RWPE1 (cell line): ENCODE measurements around the gene FAM163A.

Source experiments
- CTCF ChIA-PET: fragments of 350-600 bp; sonication (Branson Sonifier 250); formaldehyde crosslinking; extraction: SDS; loops from one replicate; lab custom pipeline; 2021; lab: Yijun Ruan, JAX
- POLR2A ChIA-PET: fragments of 400-600 bp; formaldehyde crosslinking; extraction: SDS; loops from one replicate; lab custom pipeline; 2020; ENCODE audit warnings: antibody characterized with exemption; ENCODE audit not compliant: low non-redundant PET; lab: Yijun Ruan, JAX
- DNase-seq: peaks from one replicate; pipeline ENCODE4 v3.0.0; 2012; ENCODE audit warnings: low spot score
- H3K27ac ChIP-seq: fragments of 450-650 bp; 2 replicates; pipeline ENCODE4 v1.5.1; 2017
- TF ChIP-seq, protein P1 (sequence below): fragments of 450-650 bp; conservative IDR thresholded peaks from 2 replicates; pipeline ENCODE4 v1.5.1; 2017; ENCODE audit warnings: low read depth, mild to moderate bottlenecking

Gene FAM163A

DNA sequence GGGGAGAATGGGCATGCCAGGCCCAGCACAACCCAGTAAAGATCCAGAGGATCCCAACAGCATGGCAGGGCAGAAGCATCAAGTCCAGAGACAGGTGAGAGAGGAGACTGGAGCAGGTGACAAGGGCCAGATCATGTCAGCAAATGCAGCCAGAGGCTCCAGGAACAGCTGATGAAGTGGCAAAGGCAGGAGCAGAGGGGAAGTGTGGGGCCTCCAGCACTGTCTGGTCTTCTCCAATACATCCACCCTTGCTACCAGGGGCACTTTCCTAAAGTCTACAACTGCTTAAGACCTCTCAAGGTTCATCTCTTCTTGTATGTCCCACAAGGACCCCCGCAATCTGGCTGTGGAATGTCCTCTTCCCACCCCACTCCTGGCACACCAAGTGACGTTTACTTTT is 17.4 kb downstream of the FAM163A start:
- TF ChIP-seq, protein P1, sequence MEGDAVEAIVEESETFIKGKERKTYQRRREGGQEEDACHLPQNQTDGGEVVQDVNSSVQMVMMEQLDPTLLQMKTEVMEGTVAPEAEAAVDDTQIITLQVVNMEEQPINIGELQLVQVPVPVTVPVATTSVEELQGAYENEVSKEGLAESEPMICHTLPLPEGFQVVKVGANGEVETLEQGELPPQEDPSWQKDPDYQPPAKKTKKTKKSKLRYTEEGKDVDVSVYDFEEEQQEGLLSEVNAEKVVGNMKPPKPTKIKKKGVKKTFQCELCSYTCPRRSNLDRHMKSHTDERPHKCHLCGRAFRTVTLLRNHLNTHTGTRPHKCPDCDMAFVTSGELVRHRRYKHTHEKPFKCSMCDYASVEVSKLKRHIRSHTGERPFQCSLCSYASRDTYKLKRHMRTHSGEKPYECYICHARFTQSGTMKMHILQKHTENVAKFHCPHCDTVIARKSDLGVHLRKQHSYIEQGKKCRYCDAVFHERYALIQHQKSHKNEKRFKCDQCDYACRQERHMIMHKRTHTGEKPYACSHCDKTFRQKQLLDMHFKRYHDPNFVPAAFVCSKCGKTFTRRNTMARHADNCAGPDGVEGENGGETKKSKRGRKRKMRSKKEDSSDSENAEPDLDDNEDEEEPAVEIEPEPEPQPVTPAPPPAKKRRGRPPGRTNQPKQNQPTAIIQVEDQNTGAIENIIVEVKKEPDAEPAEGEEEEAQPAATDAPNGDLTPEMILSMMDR: no peak
- ChIA-PET CTCF (no interaction called here), POLR2A (no interaction called here)
- no peak overlapping the region for H3K27ac ChIP-seq
- DNase-seq: no peak

DNA sequence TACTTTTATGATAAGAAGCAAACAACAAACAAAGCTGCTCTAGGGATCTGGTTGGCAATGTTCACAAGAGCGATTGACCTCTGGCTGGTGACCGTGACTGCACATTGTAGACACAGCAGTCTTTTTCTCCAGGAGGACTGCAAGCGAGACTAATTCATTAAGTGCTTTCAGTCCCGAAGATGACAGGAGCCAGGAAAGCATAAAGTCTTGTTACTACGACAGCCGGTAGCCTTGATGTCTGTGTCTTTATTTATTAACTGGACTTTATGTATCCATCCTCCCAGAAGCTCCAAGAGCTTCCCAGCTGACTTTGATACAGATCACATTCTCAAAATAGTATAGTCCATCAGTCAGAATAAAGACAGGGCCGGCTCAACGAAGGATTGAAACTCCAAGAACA is 18.2 kb downstream of the FAM163A start:
- ChIA-PET CTCF (interaction anchor here (0.9 to 1.0 kb wide), 2 partner anchors 10 to 53 kb away, joined by 4 read pairs; no protein-coding TSS in a partner anchor), POLR2A (interaction anchor here (0.6 kb wide), 1 partner anchor 625 kb away, joined by 3 read pairs; no protein-coding TSS in a partner anchor)
- TF ChIP-seq, protein P1: no peak
- no peak overlapping the region for H3K27ac ChIP-seq
- DNase-seq: no peak

DNA sequence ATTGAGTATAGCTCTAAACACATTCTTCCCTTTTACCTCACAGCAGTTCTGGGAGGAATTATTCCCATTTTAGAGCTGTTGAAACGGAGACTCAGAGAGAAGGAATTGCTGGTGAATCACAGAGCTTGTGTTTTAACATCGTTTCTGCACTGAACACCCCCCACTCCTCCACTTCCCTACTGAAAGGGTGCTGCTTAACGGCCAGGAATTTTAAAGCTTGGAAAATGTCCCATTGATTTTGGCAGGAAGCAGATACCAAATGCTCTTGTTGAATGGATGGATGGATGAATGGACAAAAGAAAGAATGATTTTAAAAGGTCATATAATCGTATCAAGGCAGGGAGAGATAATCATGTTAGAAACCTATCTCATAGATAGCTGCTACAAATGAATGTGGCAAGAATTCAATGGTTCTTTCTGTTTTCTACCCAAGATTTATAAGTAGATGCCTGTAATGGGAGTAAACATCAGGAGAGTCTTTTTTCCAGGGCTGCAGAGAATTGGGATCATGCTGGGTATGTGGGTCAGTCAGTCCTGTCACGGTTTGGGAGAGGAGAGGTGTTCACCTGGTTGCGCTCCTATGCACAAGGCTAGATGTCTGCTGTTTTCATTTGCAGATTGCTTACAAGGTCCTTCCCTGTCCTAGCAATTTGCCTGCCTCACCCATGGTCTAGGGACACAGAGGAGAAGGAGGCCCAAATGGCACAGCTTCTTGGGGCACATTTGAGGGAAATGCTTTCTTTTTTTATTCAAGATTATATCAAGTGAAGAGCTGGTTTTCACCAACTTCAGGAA is 19.0 kb downstream of the FAM163A start:
- H3K27ac ChIP-seq: no peak overlapping the region
- POLR2A ChIA-PET: interaction anchor here (0.6 kb wide), 1 partner anchor 624 kb away, joined by 3 read pairs; no protein-coding TSS in a partner anchor
- TF ChIP-seq, protein P1: no peak
- CTCF ChIA-PET: interaction anchor here (0.5 to 1.0 kb wide), 4 partner anchors 9 to 362 kb away, joined by 3 to 5 read pairs (median 4); no protein-coding TSS in a partner anchor
- DNase-seq: no peak

DNA sequence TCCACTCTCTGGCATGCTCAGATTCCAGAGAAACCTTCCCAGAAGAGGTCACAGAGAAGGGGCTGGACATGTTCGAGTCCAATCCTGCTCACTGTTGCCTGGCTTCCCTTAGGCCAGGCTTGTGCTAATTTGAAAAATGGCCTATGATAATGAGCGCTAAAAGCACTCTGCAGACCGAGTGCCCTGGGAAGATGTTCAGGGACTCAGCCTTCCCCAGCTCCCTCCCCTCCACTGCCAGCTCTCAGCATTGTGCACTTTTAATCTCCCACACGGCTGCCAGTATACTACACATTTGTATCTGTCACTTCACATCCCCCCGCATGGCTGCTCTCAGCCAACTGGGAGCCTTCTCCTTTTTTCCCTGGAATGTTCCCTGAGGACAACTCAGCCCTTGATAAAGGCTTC is 24.1 kb downstream of the FAM163A start:
- DNase-seq: no peak
- TF ChIP-seq, protein P1: no peak
- ChIA-PET CTCF (no interaction called here), POLR2A (no interaction called here)
- no peak overlapping the region for H3K27ac ChIP-seq

DNA sequence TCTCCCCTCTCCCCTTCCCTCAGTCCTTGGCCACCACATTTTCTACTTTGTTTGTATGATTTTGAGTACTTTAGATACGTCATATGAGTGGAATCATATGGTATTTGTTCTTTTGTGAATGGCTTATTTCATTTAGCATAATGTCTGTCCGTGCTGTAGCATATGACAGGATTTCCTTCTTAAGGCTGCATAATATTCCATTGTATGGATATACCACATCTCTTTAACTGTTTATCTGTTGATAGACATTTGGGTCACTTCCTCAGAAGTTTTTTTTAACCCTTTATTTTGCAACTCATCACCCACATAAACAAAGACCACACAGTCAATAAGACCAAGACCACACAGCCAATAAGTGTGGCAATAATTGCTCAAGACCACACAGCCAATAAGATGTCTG is 24.9 kb downstream of the FAM163A start:
- TF ChIP-seq, protein P1: no peak
- ChIA-PET POLR2A (no interaction called here), CTCF (interaction anchor here (0.6 kb wide), 1 partner anchor 75 kb away, joined by 3 read pairs; no protein-coding TSS in a partner anchor)
- DNase-seq: no peak
- no peak overlapping the region for H3K27ac ChIP-seq

DNA sequence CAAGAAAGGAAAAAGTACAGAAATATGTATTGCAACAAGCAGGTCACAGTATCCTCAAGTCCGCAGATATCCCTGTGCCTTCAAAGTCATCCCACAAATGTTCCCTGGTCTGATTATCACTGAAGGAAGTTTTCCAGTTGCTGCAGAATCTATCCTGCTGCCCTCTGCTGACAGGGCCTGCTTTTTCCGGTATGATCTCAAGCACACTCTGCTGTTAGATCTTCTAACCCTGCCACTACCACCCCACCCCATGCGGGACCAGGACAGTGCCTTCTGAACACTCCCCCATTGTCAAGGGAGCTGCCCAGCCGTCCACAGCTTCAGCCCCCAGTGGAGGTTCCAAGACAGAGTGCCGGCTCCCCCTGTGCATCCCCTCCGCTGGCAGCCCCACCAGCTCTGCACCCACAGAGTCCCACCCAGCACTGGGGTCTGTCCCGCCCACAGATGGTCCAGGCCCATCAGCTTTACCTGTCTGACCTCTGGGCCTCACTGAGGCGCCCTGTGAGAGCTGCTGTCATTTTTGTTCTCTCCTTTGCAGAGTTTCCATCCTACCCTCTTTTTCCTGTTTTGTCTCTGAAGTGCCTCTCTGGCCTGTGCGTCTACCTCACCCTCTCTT is 27.9 kb downstream of the FAM163A start:
- no peak overlapping the region for H3K27ac ChIP-seq
- TF ChIP-seq, protein P1: no peak
- ChIA-PET POLR2A (no interaction called here), CTCF (interaction anchor here (0.6 to 1.3 kb wide), 2 partner anchors 9 to 65 kb away, joined by 4 read pairs; no protein-coding TSS in a partner anchor)
- DNase-seq: no peak
